ENCODE results near the gene SMARCD3.

The SMARCD3 gene

GRCh38 chr7:151274936-151275812 lies 26.7 kb upstream of the SMARCD3 start:
- TF ChIP-seq CTCF (IDR thresholded peaks at IDR 0.05; ENCODE audit: low read depth, low read length), result no peak
- no peak for TF ChIP-seq POLR2A (IDR thresholded peaks at IDR 0.05; ENCODE audit: extremely low read depth, insufficient read length)
- TF ChIP-seq, protein P1, sequence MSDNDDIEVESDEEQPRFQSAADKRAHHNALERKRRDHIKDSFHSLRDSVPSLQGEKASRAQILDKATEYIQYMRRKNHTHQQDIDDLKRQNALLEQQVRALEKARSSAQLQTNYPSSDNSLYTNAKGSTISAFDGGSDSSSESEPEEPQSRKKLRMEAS (IDR thresholded peaks at IDR 0.05; ENCODE audit: low read depth, low read length), result no peak
- TF ChIP-seq MYC (IDR thresholded peaks at IDR 0.05; ENCODE audit: low read depth, low read length), result no peak
- H3K4me3 ChIP-seq (ENCODE audit: low read depth, low read length), result no peak overlapping the region
- no peak for DNase-seq (ENCODE audit: low read depth)

DNA sequence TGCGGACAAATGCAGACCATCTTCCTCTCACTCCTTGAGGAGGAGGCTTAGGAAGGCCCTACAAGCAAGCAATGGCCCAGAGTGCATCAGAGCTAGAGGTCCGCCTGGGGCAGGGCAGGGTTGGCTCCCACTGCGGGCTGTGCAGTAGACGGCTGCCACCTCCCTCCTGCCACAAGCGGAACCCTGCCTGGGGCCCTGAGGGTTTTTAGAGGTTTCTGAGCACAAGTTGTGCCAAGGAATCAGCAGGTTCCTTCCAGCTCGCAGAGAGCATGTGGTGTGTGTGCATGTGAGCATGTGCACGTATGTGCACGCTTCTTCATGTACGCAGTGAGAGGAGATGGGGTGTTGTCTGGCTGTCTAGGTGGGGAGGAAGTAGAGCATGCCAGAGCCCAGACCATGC lies 25.9 kb upstream of the SMARCD3 start:
- no peak overlapping the region for H3K4me3 ChIP-seq (ENCODE audit: low read depth, low read length)
- TF ChIP-seq CTCF (IDR thresholded peaks at IDR 0.05; ENCODE audit: low read depth, low read length) (no peak), MYC (IDR thresholded peaks at IDR 0.05; ENCODE audit: low read depth, low read length) (no peak), POLR2A (IDR thresholded peaks at IDR 0.05; ENCODE audit: extremely low read depth, insufficient read length) (no peak)
- TF ChIP-seq, protein P1 (IDR thresholded peaks at IDR 0.05; ENCODE audit: low read depth, low read length), result no peak

GRCh38 chr7:151273651-151274390 lies 25.3 kb upstream of the SMARCD3 start:
- TF ChIP-seq MYC (IDR thresholded peaks at IDR 0.05; ENCODE audit: low read depth, low read length) (no peak), POLR2A (IDR thresholded peaks at IDR 0.05; ENCODE audit: extremely low read depth, insufficient read length) (no peak), CTCF (IDR thresholded peaks at IDR 0.05; ENCODE audit: low read depth, low read length) (no peak)
- TF ChIP-seq, protein P1 (IDR thresholded peaks at IDR 0.05; ENCODE audit: low read depth, low read length), result no peak
- no peak for DNase-seq (ENCODE audit: low read depth)
- no peak overlapping the region for H3K4me3 ChIP-seq (ENCODE audit: low read depth, low read length)

More for the DNA sequence above, 25.9 kb upstream of the SMARCD3 start:
- DNase-seq (ENCODE audit: low read depth), result no peak

- H3K4me3 ChIP-seq (ENCODE audit: low read depth, low read length), result no peak overlapping the region
- no peak for TF ChIP-seq MYC (IDR thresholded peaks at IDR 0.05; ENCODE audit: low read depth, low read length)
- no peak for TF ChIP-seq POLR2A (IDR thresholded peaks at IDR 0.05; ENCODE audit: extremely low read depth, insufficient read length)
- TF ChIP-seq, protein P1 (IDR thresholded peaks at IDR 0.05; ENCODE audit: low read depth, low read length), result no peak
- no peak for TF ChIP-seq CTCF (IDR thresholded peaks at IDR 0.05; ENCODE audit: low read depth, low read length)
- DNase-seq (ENCODE audit: low read depth), result no peak
These were observed 24.4 kb upstream of the SMARCD3 start for GRCh38 chr7:151272877-151273276.

- no peak for TF ChIP-seq POLR2A (IDR thresholded peaks at IDR 0.05; ENCODE audit: extremely low read depth, insufficient read length)
- H3K4me3 ChIP-seq (ENCODE audit: low read depth, low read length), result no peak overlapping the region
- DNase-seq (ENCODE audit: low read depth), result peak; percentile 28
These were observed 23.9 kb upstream of the SMARCD3 start for GRCh38 chr7:151272405-151272804.

Measured in NB4 (cell line).